ENCODE measurements around the gene TMEM238L.

DNA sequence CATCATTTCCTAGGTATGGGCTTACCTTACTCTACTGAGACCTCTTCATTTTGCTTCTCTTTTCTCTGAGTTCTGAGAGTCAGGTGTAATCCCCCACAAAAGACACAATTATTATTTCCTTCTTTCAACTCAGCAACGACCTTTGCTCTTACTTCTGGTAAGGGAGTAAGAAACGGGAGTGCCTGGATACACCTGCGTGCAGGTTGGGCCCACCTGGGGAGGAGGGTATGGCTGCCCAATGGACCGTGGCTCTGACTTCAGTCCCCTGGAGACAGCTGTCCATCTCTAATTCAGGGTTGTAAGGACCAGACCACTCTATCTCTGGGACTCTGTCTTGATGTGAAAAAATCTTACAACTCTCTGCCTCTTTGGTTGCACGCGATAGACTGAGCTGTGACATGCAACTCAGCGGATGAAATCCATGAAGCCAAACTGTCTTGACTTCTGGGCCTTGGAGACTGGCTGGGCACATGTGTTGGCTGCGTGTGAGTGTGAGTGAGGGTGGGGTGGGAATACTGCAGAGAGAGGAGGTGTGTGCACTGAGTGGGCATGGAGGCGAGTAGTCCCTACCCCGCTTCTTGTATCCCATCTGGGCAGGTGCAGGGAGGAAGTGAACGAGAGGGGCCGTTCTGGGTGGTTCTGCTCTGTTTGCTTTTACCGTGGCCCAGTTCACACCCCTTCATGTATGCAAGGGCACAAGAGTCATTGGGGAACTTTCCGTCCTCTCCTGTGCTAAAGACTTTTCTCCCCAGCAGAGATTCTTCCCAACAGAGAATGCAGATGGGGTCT, 1.2 kb downstream of the TMEM238L start:
- TF ChIP-seq, protein P1, sequence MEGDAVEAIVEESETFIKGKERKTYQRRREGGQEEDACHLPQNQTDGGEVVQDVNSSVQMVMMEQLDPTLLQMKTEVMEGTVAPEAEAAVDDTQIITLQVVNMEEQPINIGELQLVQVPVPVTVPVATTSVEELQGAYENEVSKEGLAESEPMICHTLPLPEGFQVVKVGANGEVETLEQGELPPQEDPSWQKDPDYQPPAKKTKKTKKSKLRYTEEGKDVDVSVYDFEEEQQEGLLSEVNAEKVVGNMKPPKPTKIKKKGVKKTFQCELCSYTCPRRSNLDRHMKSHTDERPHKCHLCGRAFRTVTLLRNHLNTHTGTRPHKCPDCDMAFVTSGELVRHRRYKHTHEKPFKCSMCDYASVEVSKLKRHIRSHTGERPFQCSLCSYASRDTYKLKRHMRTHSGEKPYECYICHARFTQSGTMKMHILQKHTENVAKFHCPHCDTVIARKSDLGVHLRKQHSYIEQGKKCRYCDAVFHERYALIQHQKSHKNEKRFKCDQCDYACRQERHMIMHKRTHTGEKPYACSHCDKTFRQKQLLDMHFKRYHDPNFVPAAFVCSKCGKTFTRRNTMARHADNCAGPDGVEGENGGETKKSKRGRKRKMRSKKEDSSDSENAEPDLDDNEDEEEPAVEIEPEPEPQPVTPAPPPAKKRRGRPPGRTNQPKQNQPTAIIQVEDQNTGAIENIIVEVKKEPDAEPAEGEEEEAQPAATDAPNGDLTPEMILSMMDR (IDR thresholded peaks at IDR 0.05; ENCODE audit: low read depth, low read length, poor library complexity, severe bottlenecking) = no peak
- TF ChIP-seq EZH2phosphoT487 (IDR thresholded peaks at IDR 0.05; ENCODE audit: borderline replicate concordance, low read length) = no peak

Measured in DOHH2 (cell line).